Measurements from ENCODE around the gene TENM4. TPM values are rescaled to one million over a fixed set of nuclear protein-coding genes. Genes with fewer than 3 reads are reported as not detected.

The TENM4 gene
- total RNA-seq, 4 donors from 2014 or later: 0.02 to 0.82 (median 0.23) TPM

- Histone ChIP-seq H3K27me3 (no peaks in the 10 kb centered on the region), H3K27ac (no peak overlapping the region), H3K4me1 (no peaks in the 10 kb centered on the region), H3K36me3 (no peaks in the 10 kb centered on the region), H3K4me3 (no peak overlapping the region), H3K9me3 (no peaks in the 10 kb centered on the region)
- intact Hi-C loops (cut with DNase I; ENCODE audit: low total_unique reads) (loop anchor here (2.0 to 5.0 kb wide), 2 partner anchors 41 to 92 kb away; partner anchors contain the start of gene TENM4), in situ Hi-C loops (cut with MboI; ENCODE audit: low sequenced_read_pairs in 4 of 4) (no loop called here)
- TF ChIP-seq CTCF (IDR thresholded peaks at IDR 0.05 in 4 of 5, conservative IDR thresholded peaks at IDR 0.05 in 1 of 5) (peak in 2 of 5 experiments; percentile 34 to 44), POLR2A (IDR thresholded peaks at IDR 0.05) (no peak)
- no peak for ATAC-seq
- no peak for DNase-seq
These were observed 40.0 kb downstream of the TENM4 start for GRCh38 chr11:79400717-79401330.

GRCh38 chr11:79400206-79400605, 40.6 kb downstream of the TENM4 start:
- TF ChIP-seq CTCF (IDR thresholded peaks at IDR 0.05 in 4 of 5, conservative IDR thresholded peaks at IDR 0.05 in 1 of 5) (no peak), POLR2A (IDR thresholded peaks at IDR 0.05) (no peak)
- H3K27me3 ChIP-seq: no peaks in the 10 kb centered on the region
- ATAC-seq (no peak), DNase-seq (no peak)
- no peaks in the 10 kb centered on the region for H3K36me3 ChIP-seq
- H3K27ac ChIP-seq: no peak overlapping the region
- H3K9me3 ChIP-seq: no peaks in the 10 kb centered on the region
- H3K4me3 ChIP-seq: no peak overlapping the region
- intact Hi-C loops (cut with DNase I; ENCODE audit: low total_unique reads): loop anchor here (2.0 to 5.0 kb wide), 2 partner anchors 42 to 93 kb away; partner anchors contain the start of gene TENM4
- in situ Hi-C loops (cut with MboI; ENCODE audit: low sequenced_read_pairs in 4 of 4): no loop called here
- H3K4me1 ChIP-seq: no peaks in the 10 kb centered on the region

GRCh38 chr11:79397252-79397651, 43.6 kb downstream of the TENM4 start:
- Histone ChIP-seq H3K27ac (no peak overlapping the region), H3K4me1 (no peaks in the 10 kb centered on the region), H3K9me3 (no peaks in the 10 kb centered on the region), H3K36me3 (no peaks in the 10 kb centered on the region), H3K27me3 (no peaks in the 10 kb centered on the region), H3K4me3 (no peak overlapping the region)
- DNase-seq: no peak
- in situ Hi-C loops (cut with MboI; ENCODE audit: low sequenced_read_pairs in 4 of 4): no loop called here
- no peak for ATAC-seq
- no peak for TF ChIP-seq CTCF (IDR thresholded peaks at IDR 0.05 in 4 of 5, conservative IDR thresholded peaks at IDR 0.05 in 1 of 5)
- no peak for TF ChIP-seq POLR2A (IDR thresholded peaks at IDR 0.05)
- intact Hi-C loops (cut with DNase I; ENCODE audit: low total_unique reads): no loop called here

- DNase-seq (no peak), ATAC-seq (no peak)
- Histone ChIP-seq H3K9me3 (no peaks in the 10 kb centered on the region), H3K36me3 (no peaks in the 10 kb centered on the region), H3K27me3 (no peaks in the 10 kb centered on the region), H3K27ac (no peak overlapping the region), H3K4me3 (no peak overlapping the region), H3K4me1 (no peaks in the 10 kb centered on the region)
- in situ Hi-C loops (cut with MboI; ENCODE audit: low sequenced_read_pairs in 4 of 4): no loop called here
- intact Hi-C loops (cut with DNase I; ENCODE audit: low total_unique reads): no loop called here
- TF ChIP-seq CTCF (IDR thresholded peaks at IDR 0.05 in 4 of 5, conservative IDR thresholded peaks at IDR 0.05 in 1 of 5): no peak
- no peak for TF ChIP-seq POLR2A (IDR thresholded peaks at IDR 0.05)
These were observed 44.2 kb downstream of the TENM4 start for GRCh38 chr11:79396674-79397073.

- TF ChIP-seq CTCF (IDR thresholded peaks at IDR 0.05 in 4 of 5, conservative IDR thresholded peaks at IDR 0.05 in 1 of 5) (no peak), POLR2A (IDR thresholded peaks at IDR 0.05) (no peak)
- ATAC-seq (no peak), DNase-seq (no peak)
- in situ Hi-C loops (cut with MboI; ENCODE audit: low sequenced_read_pairs in 4 of 4): no loop called here
- Histone ChIP-seq H3K27me3 (no peaks in the 10 kb centered on the region), H3K27ac (no peak overlapping the region), H3K9me3 (no peaks in the 10 kb centered on the region), H3K4me3 (no peak overlapping the region), H3K4me1 (no peaks in the 10 kb centered on the region), H3K36me3 (no peaks in the 10 kb centered on the region)
- intact Hi-C loops (cut with DNase I; ENCODE audit: low total_unique reads): no loop called here
These were observed 44.8 kb downstream of the TENM4 start for GRCh38 chr11:79396001-79396400.

Measured in gastrocnemius medialis (tissue), 4 donors.